HFFc6 (cell line): Measurements from ENCODE around the gene DNAJB4. TPM values are rescaled to one million over a fixed set of nuclear protein-coding genes. Genes with fewer than 3 reads are reported as not detected.

Experiments used
- DNase-seq: peaks from one replicate; pipeline ENCODE4 v3.0.0-alpha.2; 2018
- H3K27ac Mint-ChIP-seq: 2 replicates; pipeline ENCODE4 v1.8.0; 2020; ENCODE audit warnings: mild to moderate bottlenecking, mixed read lengths
- H3K27me3 Mint-ChIP-seq: 2 replicates; pipeline ENCODE4 v1.8.0; 2021; ENCODE audit warnings: mild to moderate bottlenecking, moderate library complexity, mixed read lengths; ENCODE audit not compliant: insufficient read depth
- H3K36me3 Mint-ChIP-seq: 2 replicates; pipeline ENCODE4 v1.8.0; 2021; ENCODE audit warnings: low read depth, mixed read lengths
- H3K4me1 Mint-ChIP-seq: 2 replicates; pipeline ENCODE4 v1.8.0; 2020; ENCODE audit warnings: low read depth, mixed read lengths
- H3K4me3 Mint-ChIP-seq: 2 replicates; pipeline ENCODE4 v1.8.0; 2020; ENCODE audit warnings: mild to moderate bottlenecking, moderate library complexity, mixed read lengths
- H3K9me3 Mint-ChIP-seq: 2 replicates; pipeline ENCODE4 v1.8.0; 2020; ENCODE audit warnings: mild to moderate bottlenecking, mixed read lengths
- total RNA-seq, 6 experiments: library from RNA; stranded (reverse); fragmentation: NEBNext Ultra II Directional; extraction: Animal tissue kit (Norgen Biotek cat#: 25700); gene quantifications; 2 replicates in 1 of 6; 3 replicates in 5 of 6; pipeline ENCODE4 v1.2.3, GENCODE V29; 2021
- TF ChIP-seq, protein P1 (sequence below): fragments of 200-600 bp; sonication (generic); IDR thresholded peaks from 2 replicates; pipeline ENCODE4 v1.5.0; 2021; ENCODE audit warnings: antibody characterized with exemption, mild to moderate bottlenecking

DNAJB4 gene
- total RNA-seq, 6 experiments from 2014 or later, result 89.6 to 245 (median 99.0) TPM

DNA sequence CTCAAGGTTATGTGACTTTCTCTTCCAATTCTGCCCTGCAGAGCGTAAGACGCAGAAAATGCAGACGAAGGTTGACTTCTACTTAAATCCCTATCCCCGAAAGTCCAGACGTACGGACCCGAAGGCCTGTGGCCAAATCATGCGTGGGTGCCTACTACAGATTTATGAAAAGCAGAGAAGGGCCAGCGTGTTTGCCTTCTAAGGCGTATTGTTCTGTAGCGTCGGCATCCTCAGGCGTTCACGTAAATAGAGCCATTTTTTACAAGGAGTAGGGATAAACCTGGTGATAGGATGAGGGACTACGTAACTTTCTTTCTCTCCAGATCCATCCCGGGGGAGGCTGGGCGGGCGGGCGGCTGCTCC, 40.8 kb downstream of the DNAJB4 start:
- no peak overlapping the region for H3K27ac Mint-ChIP-seq
- H3K36me3 Mint-ChIP-seq, result no peaks in the 10 kb centered on the region
- no peaks in the 10 kb centered on the region for H3K9me3 Mint-ChIP-seq
- DNase-seq, result no peak
- peak overlapping the region; percentile 37 for H3K4me3 Mint-ChIP-seq
- peaks cover 18% of the 10 kb centered on the region for H3K4me1 Mint-ChIP-seq
- TF ChIP-seq, protein P1, sequence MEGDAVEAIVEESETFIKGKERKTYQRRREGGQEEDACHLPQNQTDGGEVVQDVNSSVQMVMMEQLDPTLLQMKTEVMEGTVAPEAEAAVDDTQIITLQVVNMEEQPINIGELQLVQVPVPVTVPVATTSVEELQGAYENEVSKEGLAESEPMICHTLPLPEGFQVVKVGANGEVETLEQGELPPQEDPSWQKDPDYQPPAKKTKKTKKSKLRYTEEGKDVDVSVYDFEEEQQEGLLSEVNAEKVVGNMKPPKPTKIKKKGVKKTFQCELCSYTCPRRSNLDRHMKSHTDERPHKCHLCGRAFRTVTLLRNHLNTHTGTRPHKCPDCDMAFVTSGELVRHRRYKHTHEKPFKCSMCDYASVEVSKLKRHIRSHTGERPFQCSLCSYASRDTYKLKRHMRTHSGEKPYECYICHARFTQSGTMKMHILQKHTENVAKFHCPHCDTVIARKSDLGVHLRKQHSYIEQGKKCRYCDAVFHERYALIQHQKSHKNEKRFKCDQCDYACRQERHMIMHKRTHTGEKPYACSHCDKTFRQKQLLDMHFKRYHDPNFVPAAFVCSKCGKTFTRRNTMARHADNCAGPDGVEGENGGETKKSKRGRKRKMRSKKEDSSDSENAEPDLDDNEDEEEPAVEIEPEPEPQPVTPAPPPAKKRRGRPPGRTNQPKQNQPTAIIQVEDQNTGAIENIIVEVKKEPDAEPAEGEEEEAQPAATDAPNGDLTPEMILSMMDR, result no peak
- peaks cover 17% of the 10 kb centered on the region; the same call in 1 of the 2 replicates for H3K27me3 Mint-ChIP-seq

DNA sequence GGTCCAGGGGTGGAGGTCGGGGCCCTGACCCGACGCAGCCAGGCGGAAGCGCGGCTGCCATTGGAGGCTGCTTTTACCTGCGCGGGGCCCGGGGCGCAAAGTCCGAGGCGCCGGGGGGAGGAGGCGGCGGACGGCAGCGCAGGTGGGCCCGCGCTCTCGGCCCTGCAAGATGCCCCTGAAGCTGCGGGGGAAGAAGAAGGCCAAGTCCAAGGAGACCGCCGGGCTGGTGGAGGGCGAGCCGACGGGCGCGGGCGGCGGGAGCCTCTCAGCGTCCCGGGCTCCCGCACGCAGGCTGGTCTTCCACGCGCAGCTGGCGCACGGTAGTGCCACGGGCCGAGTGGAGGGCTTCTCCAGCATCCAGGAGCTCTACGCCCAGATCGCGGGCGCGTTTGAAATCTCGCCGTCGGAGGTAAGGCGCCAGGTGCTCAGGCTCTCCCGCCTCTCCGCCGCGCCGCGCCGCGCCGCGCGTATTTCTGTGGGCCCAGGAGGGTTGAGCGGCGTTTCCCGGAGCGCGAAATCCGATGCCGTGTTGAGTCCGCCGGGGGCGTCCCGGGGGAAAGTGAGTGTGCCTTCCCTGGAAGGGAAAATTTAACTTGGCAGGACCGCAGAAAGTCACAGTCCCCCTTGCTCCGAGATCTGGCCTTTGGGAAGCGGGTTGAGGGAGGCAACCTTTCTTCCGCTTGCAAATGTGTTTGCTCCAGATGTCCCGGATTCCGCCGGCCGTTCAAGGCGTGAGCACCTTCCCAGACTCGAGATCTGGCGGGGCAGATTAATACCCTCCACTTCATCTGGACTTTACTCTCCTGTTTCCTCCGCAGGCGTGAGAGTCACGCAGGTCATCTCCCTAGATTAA, 41.4 kb downstream of the DNAJB4 start, which contains the start of gene GIPC2:
GIPC2 (plus strand) TSS at position 41 of the 853 bp plus-strand sequence; CDS start at position 170, 129 bp downstream.
- Mint-ChIP-seq H3K27me3 (peaks cover 17% of the 10 kb centered on the region; the same call in 1 of the 2 replicates), H3K9me3 (no peaks in the 10 kb centered on the region), H3K27ac (no peak within 1 kb of the TSS), H3K4me1 (peaks cover 13% of the 10 kb centered on the region), H3K36me3 (no peaks in the 10 kb centered on the region), H3K4me3 (peak within 1 kb of the TSS; percentile 85)
- no peak for DNase-seq
- TF ChIP-seq, protein P1, result no peak

DNA sequence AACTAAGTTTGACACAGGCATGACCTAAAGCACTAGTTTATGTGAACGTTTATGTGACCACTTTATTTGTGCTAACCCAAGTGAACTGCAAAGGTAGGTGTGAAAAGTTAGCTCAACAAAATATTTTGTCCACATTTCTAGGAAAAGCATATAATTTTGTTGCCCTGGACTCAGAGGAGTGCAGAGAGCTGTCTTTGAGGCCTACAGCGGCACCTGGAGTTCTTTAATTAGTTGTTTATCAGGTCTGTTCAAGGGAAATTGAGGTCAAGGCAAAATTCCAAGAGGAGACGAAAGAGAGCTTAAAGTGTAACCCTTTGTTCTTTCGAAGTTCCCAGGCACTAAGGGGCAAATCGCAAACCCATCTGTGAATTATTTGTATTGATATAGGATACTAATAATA, 42.4 kb downstream of the DNAJB4 start:
- H3K4me3 Mint-ChIP-seq, result peak overlapping the region; percentile 85; the same call in 1 of the 2 replicates
- no peaks in the 10 kb centered on the region for H3K9me3 Mint-ChIP-seq
- no peaks in the 10 kb centered on the region for H3K36me3 Mint-ChIP-seq
- peaks cover 13% of the 10 kb centered on the region for H3K4me1 Mint-ChIP-seq
- no peak overlapping the region for H3K27ac Mint-ChIP-seq
- H3K27me3 Mint-ChIP-seq, result peaks cover 17% of the 10 kb centered on the region; the same call in 1 of the 2 replicates
- TF ChIP-seq, protein P1, result no peak
- DNase-seq, result no peak

DNA sequence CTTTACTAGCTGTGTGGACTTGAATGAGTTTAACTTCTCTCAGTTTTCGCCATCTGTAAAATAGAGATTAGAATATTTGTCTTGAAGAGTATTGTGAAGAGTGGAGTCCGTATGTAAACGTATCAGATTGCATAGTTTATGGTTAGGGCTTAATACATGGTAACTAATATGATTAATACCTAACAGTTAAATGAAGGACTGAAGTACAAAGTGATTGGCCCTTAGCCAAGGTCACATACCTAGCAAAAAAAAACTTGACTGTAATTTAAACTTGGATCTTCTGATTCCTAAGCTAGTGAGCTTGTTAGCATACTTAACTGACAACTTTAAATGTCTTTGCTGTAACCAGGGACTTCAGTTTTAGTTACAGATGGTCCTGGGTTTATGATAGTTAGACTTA, 42.9 kb downstream of the DNAJB4 start:
- DNase-seq, result no peak

DNA sequence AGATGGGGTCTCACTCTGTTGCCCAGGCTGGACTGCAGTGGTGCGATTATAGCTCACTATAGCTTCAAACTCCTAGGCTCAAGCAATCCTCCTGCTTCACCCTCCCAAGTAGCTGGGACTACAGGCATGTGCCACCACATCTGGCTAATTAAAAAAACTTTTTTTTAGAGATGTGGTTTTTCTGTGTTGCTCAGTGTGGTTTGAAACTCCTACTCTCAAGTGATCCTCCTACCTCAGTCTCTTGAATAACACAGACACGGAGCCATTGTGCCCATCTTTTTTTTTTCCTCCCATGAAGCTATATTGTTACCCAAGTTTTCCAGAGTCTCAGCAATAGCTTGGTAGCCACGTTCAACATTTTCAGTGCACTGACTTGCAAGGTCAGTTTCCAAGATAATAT, 43.7 kb downstream of the DNAJB4 start:
- no peak overlapping the region for H3K4me3 Mint-ChIP-seq
- DNase-seq, result no peak
- TF ChIP-seq, protein P1, result no peak
- H3K36me3 Mint-ChIP-seq, result no peaks in the 10 kb centered on the region
- peaks cover 16% of the 10 kb centered on the region; the same call in 1 of the 2 replicates for H3K27me3 Mint-ChIP-seq
- no peak overlapping the region for H3K27ac Mint-ChIP-seq
- peaks cover 13% of the 10 kb centered on the region for H3K4me1 Mint-ChIP-seq
- H3K9me3 Mint-ChIP-seq, result no peaks in the 10 kb centered on the region

More for the DNA sequence above, 42.9 kb downstream of the DNAJB4 start:
- TF ChIP-seq, protein P1, result no peak
- Mint-ChIP-seq H3K9me3 (no peaks in the 10 kb centered on the region), H3K4me1 (peaks cover 13% of the 10 kb centered on the region), H3K27ac (no peak overlapping the region), H3K27me3 (peaks cover 17% of the 10 kb centered on the region; the same call in 1 of the 2 replicates), H3K4me3 (no peak overlapping the region), H3K36me3 (no peaks in the 10 kb centered on the region)
